SJCRH30 (cell line): ENCODE results near the gene KRT28. TPM values are rescaled to one million over a fixed set of nuclear protein-coding genes. Genes with fewer than 3 reads are reported as not detected.

Experiments used
- DNase-seq, 2 experiments: peaks; one replicate each; pipeline ENCODE4 v3.0.0-alpha.2; 2015 to 2020
- H3K27ac ChIP-seq: fragments of 250-450 bp; sonication (Bioruptor Pico); 2 replicates; pipeline ENCODE4 v1.5.1; 2020; ENCODE audit warnings: mild to moderate bottlenecking, moderate library complexity
- H3K27me3 ChIP-seq: fragments of 250-450 bp; sonication (Bioruptor Pico); 2 replicates; pipeline ENCODE4 v1.5.1; 2020; ENCODE audit warnings: mild to moderate bottlenecking, moderate library complexity
- H3K36me3 ChIP-seq: fragments of 250-450 bp; sonication (Bioruptor Pico); 2 replicates; pipeline ENCODE4 v1.5.1; 2020; ENCODE audit warnings: mild to moderate bottlenecking, moderate library complexity
- H3K4me1 ChIP-seq: fragments of 250-450 bp; sonication (Bioruptor Pico); 2 replicates; pipeline ENCODE4 v1.5.1; 2020; ENCODE audit warnings: mild to moderate bottlenecking, moderate library complexity
- H3K4me3 ChIP-seq: fragments of 250-450 bp; sonication (Bioruptor Pico); 2 replicates; pipeline ENCODE4 v1.5.1; 2020; ENCODE audit warnings: mild to moderate bottlenecking, moderate library complexity
- H3K9me3 ChIP-seq: fragments of 250-450 bp; sonication (Bioruptor Pico); replicated peaks from 2 replicates; pipeline ENCODE4 v1.5.1; 2020; ENCODE audit warnings: mild to moderate bottlenecking, moderate library complexity
- total RNA-seq: library from RNA; depleted of rRNA; stranded (reverse); fragments of >200 nt; shearing (Covaris generic); gene quantifications from 2 replicates; pipeline ENCODE4 v1.2.3, GENCODE V29; 2014; rRNA removed

The KRT28 gene
- total RNA-seq = 0.20 TPM in 1 of 2 replicates, not detected in the other

GRCh38 chr17:40799859-40800258 is at the start of gene KRT28:
Gene KRT28, minus strand, starts transcription at chr17:40799959. Its CDS starts 66 bp downstream, at chr17:40799893.
- H3K27ac ChIP-seq = no peak within 1 kb of the TSS
- H3K9me3 ChIP-seq = no peaks in the 10 kb centered on the region
- peaks cover 3% of the 10 kb centered on the region; the same call in 1 of the 2 replicates for H3K27me3 ChIP-seq
- H3K36me3 ChIP-seq = no peaks in the 10 kb centered on the region
- H3K4me3 ChIP-seq = no peak within 1 kb of the TSS
- no peak for DNase-seq
- no peaks in the 10 kb centered on the region for H3K4me1 ChIP-seq

- no peaks in the 10 kb centered on the region for H3K4me1 ChIP-seq
- no peak overlapping the region for H3K27ac ChIP-seq
- no peaks in the 10 kb centered on the region for H3K27me3 ChIP-seq
- no peaks in the 10 kb centered on the region for H3K36me3 ChIP-seq
- H3K4me3 ChIP-seq = no peak overlapping the region
- H3K9me3 ChIP-seq = no peaks in the 10 kb centered on the region
- no peak for DNase-seq
Measured at GRCh38 chr17:40848583-40849235, 49.0 kb upstream of the KRT28 start.

GRCh38 chr17:40846515-40847144 is 46.9 kb upstream of the KRT28 start:
- H3K9me3 ChIP-seq = no peaks in the 10 kb centered on the region
- H3K27ac ChIP-seq = no peak overlapping the region
- no peaks in the 10 kb centered on the region for H3K36me3 ChIP-seq
- H3K27me3 ChIP-seq = no peaks in the 10 kb centered on the region
- no peaks in the 10 kb centered on the region for H3K4me1 ChIP-seq
- H3K4me3 ChIP-seq = no peak overlapping the region
- peak in 1 of 2 experiments; percentile 19 for DNase-seq

- no peaks in the 10 kb centered on the region for H3K36me3 ChIP-seq
Measured at GRCh38 chr17:40844671-40845107, 44.9 kb upstream of the KRT28 start.

DNA sequence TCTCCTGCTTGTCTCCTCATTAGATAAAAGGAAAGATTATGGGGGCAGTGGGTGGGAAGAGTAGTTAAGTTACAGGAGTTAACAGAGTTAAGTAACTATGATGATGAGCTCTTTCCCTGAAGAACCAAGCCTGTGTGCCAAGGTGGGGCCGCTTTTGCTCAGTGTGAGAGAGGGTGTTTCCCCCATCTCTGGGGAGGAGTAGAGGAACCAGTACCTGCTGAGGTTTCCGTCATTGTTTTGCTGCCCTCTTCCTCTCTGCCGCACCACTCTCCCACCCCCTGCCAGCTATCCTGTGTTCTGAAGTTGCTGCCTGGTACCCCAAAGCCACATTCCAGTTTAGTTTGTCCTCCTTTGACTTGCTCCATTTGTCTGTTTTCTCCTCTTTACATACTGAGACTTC is 43.5 kb upstream of the KRT28 start:
- DNase-seq = no peak
- no peak overlapping the region for H3K4me3 ChIP-seq
- no peaks in the 10 kb centered on the region for H3K9me3 ChIP-seq
- no peaks in the 10 kb centered on the region for H3K4me1 ChIP-seq
- H3K27me3 ChIP-seq = no peaks in the 10 kb centered on the region
- no peaks in the 10 kb centered on the region for H3K36me3 ChIP-seq
- H3K27ac ChIP-seq = no peak overlapping the region

More at GRCh38 chr17:40844671-40845107, 44.9 kb upstream of the KRT28 start:
- Histone ChIP-seq H3K9me3 (no peaks in the 10 kb centered on the region), H3K27me3 (no peaks in the 10 kb centered on the region), H3K4me1 (no peaks in the 10 kb centered on the region), H3K27ac (no peak overlapping the region), H3K4me3 (no peak overlapping the region)
- DNase-seq = no peak

DNA sequence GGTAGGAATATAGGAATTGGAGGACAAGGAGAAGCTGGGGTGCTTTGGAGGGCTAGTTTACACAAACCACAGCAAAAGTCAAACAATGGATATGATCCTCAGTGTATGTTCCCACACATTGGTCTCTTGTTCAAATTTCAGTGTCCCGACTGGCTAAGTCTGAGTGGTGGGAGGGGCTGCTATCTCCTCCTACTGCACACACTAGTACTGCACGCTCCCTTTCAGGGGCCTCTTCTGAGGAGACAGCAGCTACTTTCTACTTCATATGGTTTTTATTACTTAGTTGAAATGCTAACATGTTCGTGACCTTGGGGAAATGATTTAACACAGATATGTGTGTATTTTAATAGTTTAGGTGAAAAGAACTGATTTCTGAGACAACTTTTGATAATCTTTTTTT is 41.5 kb upstream of the KRT28 start:
- Histone ChIP-seq H3K27me3 (no peaks in the 10 kb centered on the region), H3K4me1 (no peaks in the 10 kb centered on the region), H3K36me3 (no peaks in the 10 kb centered on the region), H3K27ac (no peak overlapping the region), H3K4me3 (no peak overlapping the region), H3K9me3 (no peaks in the 10 kb centered on the region)
- DNase-seq = no peak

DNA sequence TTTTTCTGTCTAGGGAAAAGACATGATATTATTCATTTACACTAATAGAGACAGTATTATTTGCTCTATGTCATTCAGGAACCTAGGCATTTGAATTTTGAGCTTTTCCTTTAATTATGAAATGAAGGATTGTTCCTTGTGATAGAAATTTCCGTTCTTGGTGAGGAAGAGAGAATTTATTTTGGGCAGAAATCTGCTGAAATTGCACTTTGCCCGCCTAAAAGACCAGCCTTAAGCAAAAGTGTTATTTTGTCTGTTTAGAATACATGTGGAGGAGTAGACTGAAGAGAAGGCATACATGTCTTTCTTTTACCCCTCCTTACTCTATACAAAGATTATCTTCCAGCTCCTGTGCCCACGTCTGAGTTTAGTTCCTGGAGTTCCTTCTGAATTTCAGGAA is 39.4 kb upstream of the KRT28 start:
- Histone ChIP-seq H3K27me3 (no peaks in the 10 kb centered on the region), H3K4me3 (no peak overlapping the region), H3K4me1 (no peaks in the 10 kb centered on the region), H3K9me3 (no peaks in the 10 kb centered on the region), H3K36me3 (peaks cover 3% of the 10 kb centered on the region; the same call in 1 of the 2 replicates), H3K27ac (no peak overlapping the region)
- DNase-seq = no peak

- no peak overlapping the region for H3K27ac ChIP-seq
- no peak for DNase-seq
- H3K4me1 ChIP-seq = no peaks in the 10 kb centered on the region
- no peaks in the 10 kb centered on the region for H3K27me3 ChIP-seq
- no peak overlapping the region for H3K4me3 ChIP-seq
- H3K36me3 ChIP-seq = peaks cover 6% of the 10 kb centered on the region; the same call in 1 of the 2 replicates
- H3K9me3 ChIP-seq = no peaks in the 10 kb centered on the region
Measured at GRCh38 chr17:40836020-40836419, 36.3 kb upstream of the KRT28 start.

DNA sequence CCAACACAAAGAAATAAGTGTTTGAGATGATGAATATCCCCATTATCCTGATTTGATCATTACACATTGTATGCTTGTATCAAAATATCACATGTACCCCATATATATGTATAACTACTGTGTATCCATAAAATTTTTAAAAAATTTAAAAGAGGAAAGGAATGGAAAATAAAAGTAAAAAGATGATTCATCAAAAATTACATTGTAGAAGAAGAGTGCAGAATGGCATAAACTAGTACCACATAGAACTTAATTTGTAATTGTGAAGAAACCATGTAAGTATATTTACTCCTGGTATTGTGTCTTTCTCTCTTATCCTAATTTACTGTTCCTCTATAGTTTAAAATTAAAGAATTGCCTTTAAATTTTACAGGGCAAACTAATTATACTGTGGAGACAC is 34.1 kb upstream of the KRT28 start:
- no peaks in the 10 kb centered on the region for H3K27me3 ChIP-seq
- H3K36me3 ChIP-seq = peaks cover 6% of the 10 kb centered on the region; the same call in 1 of the 2 replicates
- no peak for DNase-seq
- no peaks in the 10 kb centered on the region for H3K9me3 ChIP-seq
- no peak overlapping the region for H3K27ac ChIP-seq
- H3K4me3 ChIP-seq = no peak overlapping the region
- H3K4me1 ChIP-seq = no peaks in the 10 kb centered on the region

GRCh38 chr17:40832840-40833239 is 33.1 kb upstream of the KRT28 start:
- H3K27ac ChIP-seq = no peak overlapping the region
- no peak overlapping the region for H3K4me3 ChIP-seq
- peaks cover 6% of the 10 kb centered on the region; the same call in 1 of the 2 replicates for H3K36me3 ChIP-seq
- no peaks in the 10 kb centered on the region for H3K4me1 ChIP-seq
- H3K9me3 ChIP-seq = no peaks in the 10 kb centered on the region
- DNase-seq = no peak
- H3K27me3 ChIP-seq = no peaks in the 10 kb centered on the region

DNA sequence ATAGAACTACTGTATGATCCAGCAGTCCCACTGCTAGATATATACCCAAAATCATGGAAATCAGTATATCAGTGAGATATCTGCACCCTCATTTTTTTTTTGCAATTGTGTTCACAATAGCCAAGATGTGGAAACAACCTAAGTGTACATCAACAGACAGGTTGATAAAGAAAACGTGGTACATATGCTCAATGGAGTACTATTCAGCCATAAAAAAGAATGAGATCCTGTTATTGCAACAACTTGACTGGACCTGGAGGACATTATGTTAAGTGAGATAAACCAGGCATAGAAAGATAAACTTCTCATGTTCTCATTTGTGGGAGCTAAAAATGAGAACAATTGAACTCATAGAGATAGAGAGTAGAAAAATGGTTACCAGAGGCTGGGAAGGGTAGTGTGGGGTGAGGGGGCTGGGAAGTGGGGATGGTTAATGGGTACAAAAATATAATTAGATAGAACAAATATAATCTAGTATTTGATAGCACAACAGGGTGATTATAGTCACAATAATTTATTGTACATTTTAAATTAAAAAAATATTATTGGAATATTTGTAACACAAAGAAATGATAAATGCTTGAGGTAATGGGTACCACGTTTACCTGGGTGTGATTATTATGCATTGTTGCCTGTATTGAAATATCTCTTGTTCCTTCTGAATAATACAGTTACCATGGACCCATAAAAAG is 30.5 kb upstream of the KRT28 start:
- Histone ChIP-seq H3K27ac (no peak overlapping the region), H3K4me1 (no peaks in the 10 kb centered on the region), H3K36me3 (peaks cover 6% of the 10 kb centered on the region; the same call in 1 of the 2 replicates), H3K9me3 (no peaks in the 10 kb centered on the region), H3K4me3 (no peak overlapping the region), H3K27me3 (no peaks in the 10 kb centered on the region)
- no peak for DNase-seq

DNA sequence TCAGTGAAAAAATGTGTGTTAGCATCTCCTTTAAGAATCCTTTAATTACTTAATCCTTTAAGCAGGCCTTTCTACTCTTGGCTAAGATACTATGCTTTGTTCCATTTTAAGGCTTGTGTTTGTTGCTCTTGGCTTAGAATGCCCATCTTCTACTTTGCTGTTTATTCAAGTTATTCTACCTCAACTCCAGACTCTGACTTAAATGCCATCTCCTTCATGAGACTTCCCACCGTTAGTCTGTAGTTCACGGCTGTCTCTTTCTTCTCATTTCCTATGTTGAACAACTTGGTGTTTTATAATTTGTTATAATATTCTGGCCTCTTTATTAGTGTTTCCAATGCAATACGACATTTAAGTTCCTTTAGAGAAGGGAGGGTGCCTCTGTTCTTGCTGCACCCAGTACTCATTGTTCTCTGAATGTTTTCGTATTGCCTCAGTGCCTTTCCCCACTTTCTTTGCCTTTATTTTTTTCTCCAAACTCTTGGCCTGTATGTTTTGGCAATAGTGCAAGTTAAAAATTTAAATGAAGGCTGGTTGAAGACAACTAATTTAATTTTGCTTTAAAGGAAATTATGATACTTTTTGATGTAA is 28.8 kb upstream of the KRT28 start:
- no peaks in the 10 kb centered on the region for H3K9me3 ChIP-seq
- DNase-seq = no peak
- H3K27me3 ChIP-seq = no peaks in the 10 kb centered on the region
- H3K27ac ChIP-seq = no peak overlapping the region
- no peaks in the 10 kb centered on the region; the same call in 1 of the 2 replicates for H3K36me3 ChIP-seq
- H3K4me3 ChIP-seq = no peak overlapping the region
- H3K4me1 ChIP-seq = no peaks in the 10 kb centered on the region

GRCh38 chr17:40827746-40828453 is 28.1 kb upstream of the KRT28 start:
- H3K4me1 ChIP-seq = no peaks in the 10 kb centered on the region
- no peak for DNase-seq
- H3K27ac ChIP-seq = no peak overlapping the region
- no peak overlapping the region for H3K4me3 ChIP-seq
- no peaks in the 10 kb centered on the region for H3K9me3 ChIP-seq
- H3K36me3 ChIP-seq = no peaks in the 10 kb centered on the region; the same call in 1 of the 2 replicates
- no peaks in the 10 kb centered on the region for H3K27me3 ChIP-seq

GRCh38 chr17:40825599-40825998 is 25.8 kb upstream of the KRT28 start:
- H3K4me1 ChIP-seq = no peaks in the 10 kb centered on the region
- DNase-seq = no peak
- H3K27me3 ChIP-seq = no peaks in the 10 kb centered on the region
- no peak overlapping the region for H3K4me3 ChIP-seq
- H3K36me3 ChIP-seq = no peaks in the 10 kb centered on the region; the same call in 1 of the 2 replicates
- H3K27ac ChIP-seq = no peak overlapping the region
- no peaks in the 10 kb centered on the region for H3K9me3 ChIP-seq
